AG04450 (cell line): ENCODE data around the gene AK9. TPM values are rescaled to one million over a fixed set of nuclear protein-coding genes. Genes with fewer than 3 reads are reported as not detected.

Source experiments
- CTCF ChIA-PET: fragments of 300-600, 350-600 bp; formaldehyde crosslinking; extraction: SDS; loops from one replicate; lab custom pipeline; 2022; ENCODE audit warnings: antibody characterized with exemption, inconsistent platforms; lab: Charles Lee
- POLR2A ChIA-PET: fragments of 350-600 bp; formaldehyde crosslinking; extraction: SDS; loops from one replicate; lab custom pipeline; 2021; ENCODE audit warnings: antibody characterized with exemption, inconsistent platforms; lab: Yijun Ruan, JAX
- DNase-seq: peaks from one replicate; pipeline ENCODE4 v3.0.0-alpha.2; 2011; ENCODE audit warnings: low read depth, low spot score
- H3K27ac ChIP-seq: one replicate; pipeline ENCODE4 v1.5.1; 2012; ENCODE audit warnings: low read depth, low read length, control low read depth
- H3K27me3 ChIP-seq: one replicate; pipeline ENCODE4 v1.6.0; 2012; ENCODE audit warnings: low read length; ENCODE audit not compliant: control insufficient read depth, insufficient read depth
- H3K4me3 ChIP-seq: 2 replicates; pipeline ENCODE4 v1.5.1; 2011; ENCODE audit warnings: mild to moderate bottlenecking, low read depth, low read length, control low read depth
- H3K9me3 ChIP-seq: 2 replicates; pipeline ENCODE4 v1.5.1; 2012; ENCODE audit warnings: low read length; ENCODE audit not compliant: control insufficient read depth, insufficient read depth
- polyA plus RNA-seq: library from polyadenylated mRNA; depleted of rRNA; stranded (reverse); fragments of >200 nt; gene quantifications from 2 replicates; pipeline ENCODE4 v1.2.3, GENCODE V29; 2011
- TF ChIP-seq, protein P1 (sequence below): IDR thresholded peaks from 2 replicates; pipeline ENCODE4 v1.5.1; 2011; ENCODE audit warnings: low read depth, low read length, control low read depth, inconsistent platforms

AK9 gene
- polyA plus RNA-seq, 1 experiment, result 3.6 TPM

DNA sequence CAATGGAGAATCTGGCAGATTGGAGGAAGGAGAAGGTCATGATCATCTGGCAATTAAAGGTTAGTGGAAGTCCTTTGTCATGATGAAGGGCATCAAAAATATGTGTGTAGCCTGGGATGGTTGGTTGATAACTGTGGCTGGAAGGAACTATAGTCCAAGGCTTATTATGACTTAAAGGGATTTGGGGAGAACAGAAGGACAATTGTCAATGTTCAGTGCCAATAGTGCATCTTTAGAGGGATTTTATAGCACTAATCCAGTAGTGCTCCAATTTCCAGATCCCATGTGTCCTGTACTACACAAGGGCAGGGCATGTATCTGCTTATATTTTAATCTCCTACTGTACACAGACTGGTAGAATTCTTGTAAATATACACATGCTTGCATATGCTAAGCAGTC, 203.0 kb downstream of the AK9 start:
- no peak for DNase-seq
- TF ChIP-seq, protein P1, sequence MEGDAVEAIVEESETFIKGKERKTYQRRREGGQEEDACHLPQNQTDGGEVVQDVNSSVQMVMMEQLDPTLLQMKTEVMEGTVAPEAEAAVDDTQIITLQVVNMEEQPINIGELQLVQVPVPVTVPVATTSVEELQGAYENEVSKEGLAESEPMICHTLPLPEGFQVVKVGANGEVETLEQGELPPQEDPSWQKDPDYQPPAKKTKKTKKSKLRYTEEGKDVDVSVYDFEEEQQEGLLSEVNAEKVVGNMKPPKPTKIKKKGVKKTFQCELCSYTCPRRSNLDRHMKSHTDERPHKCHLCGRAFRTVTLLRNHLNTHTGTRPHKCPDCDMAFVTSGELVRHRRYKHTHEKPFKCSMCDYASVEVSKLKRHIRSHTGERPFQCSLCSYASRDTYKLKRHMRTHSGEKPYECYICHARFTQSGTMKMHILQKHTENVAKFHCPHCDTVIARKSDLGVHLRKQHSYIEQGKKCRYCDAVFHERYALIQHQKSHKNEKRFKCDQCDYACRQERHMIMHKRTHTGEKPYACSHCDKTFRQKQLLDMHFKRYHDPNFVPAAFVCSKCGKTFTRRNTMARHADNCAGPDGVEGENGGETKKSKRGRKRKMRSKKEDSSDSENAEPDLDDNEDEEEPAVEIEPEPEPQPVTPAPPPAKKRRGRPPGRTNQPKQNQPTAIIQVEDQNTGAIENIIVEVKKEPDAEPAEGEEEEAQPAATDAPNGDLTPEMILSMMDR, result no peak
- no peak overlapping the region for H3K27ac ChIP-seq
- H3K4me3 ChIP-seq, result no peak overlapping the region
- CTCF ChIA-PET, result no interaction called here
- no peaks in the 10 kb centered on the region for H3K9me3 ChIP-seq
- H3K27me3 ChIP-seq, result peaks cover 15% of the 10 kb centered on the region
- POLR2A ChIA-PET, result no interaction called here

DNA sequence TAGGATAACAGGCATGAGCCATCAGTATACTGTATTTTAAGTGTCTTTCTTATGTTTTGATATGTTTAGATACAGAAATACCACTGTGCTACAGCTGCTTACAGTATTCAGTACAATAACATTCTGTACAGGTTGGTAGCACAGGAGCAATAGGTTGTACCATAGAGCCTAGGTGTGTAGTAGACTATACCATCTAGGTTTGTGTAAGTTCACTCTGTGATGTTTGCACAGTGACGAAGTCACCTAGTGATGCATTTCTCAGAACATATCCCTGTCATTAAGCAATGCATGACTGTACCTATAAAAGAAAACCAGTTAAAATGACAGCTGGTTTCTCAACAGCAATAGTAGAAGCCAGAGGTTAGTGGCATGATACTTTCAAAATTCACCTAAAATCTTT, 204.9 kb downstream of the AK9 start:
- Histone ChIP-seq H3K4me3 (no peak overlapping the region), H3K27me3 (peaks cover 12% of the 10 kb centered on the region), H3K9me3 (no peaks in the 10 kb centered on the region; the same call in 1 of the 2 replicates), H3K27ac (no peak overlapping the region)
- CTCF ChIA-PET, result interaction anchor here (0.9 kb wide), 1 partner anchor 553 kb away, joined by 3 read pairs; no protein-coding TSS in a partner anchor
- DNase-seq, result no peak
- POLR2A ChIA-PET, result no interaction called here
- TF ChIP-seq, protein P1, result no peak

DNA sequence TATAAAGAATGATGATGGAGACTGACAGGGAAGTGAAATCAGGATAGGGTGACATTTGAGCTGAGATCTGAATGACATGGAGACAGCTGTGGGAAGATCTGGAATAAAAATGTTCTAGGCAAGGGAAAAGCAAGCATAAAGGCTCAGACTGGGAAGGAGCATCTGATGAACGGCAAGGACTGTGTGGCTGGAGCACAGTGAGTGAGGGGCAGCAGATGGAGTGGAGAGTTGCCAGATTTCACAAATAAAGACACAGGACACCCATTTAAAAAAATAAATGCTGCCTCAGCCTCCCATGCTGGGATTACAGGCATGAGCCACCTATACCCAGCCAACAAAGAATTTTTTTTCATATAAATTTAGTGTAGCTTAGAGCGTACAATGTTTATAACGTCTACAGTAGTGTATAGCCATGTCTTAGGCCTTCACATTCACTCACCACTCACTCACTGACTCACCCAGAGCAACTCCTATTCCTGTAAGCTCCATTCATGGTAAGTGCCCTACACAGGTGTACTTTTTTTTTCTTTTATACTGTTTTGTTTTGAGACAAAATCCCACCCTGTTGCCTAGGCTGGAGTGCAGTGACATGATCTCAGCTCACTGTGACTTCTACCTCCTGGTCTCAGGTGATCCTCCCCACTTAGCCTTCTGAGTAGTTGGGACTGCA, 205.6 kb downstream of the AK9 start:
- Histone ChIP-seq H3K27me3 (peaks cover 9% of the 10 kb centered on the region), H3K27ac (no peak overlapping the region), H3K4me3 (no peak overlapping the region), H3K9me3 (no peaks in the 10 kb centered on the region; the same call in 1 of the 2 replicates)
- DNase-seq, result no peak
- ChIA-PET POLR2A (no interaction called here), CTCF (interaction anchor here (0.6 kb wide), 1 partner anchor 1122 kb away, joined by 4 read pairs; no protein-coding TSS in a partner anchor)
- TF ChIP-seq, protein P1, result no peak

DNA sequence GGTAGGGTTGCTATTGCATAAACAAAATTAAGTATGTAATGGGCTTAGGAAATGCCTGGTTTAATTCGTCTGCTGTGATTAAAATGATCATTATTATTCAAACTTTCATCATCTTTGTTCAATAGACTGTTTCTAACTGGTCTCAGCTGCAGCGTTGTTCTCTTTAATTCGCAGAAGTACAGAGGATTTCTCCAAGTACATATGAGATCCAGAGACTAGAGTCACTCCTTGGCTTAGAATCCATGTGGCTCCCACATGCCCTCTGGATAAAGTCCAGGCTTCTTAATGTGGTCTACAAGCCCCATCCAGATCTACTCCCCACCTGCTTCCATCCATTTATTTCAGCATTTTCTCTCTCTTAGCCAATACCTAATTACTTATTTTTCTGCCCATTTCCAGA, 206.9 kb downstream of the AK9 start:
- Histone ChIP-seq H3K27me3 (peaks cover 9% of the 10 kb centered on the region), H3K9me3 (no peaks in the 10 kb centered on the region; the same call in 1 of the 2 replicates), H3K27ac (no peak overlapping the region), H3K4me3 (no peak overlapping the region; the same call in 1 of the 2 replicates)
- DNase-seq, result no peak
- ChIA-PET CTCF (interaction anchor here (0.6 kb wide), 1 partner anchor 1434 kb away, joined by 4 read pairs; no protein-coding TSS in a partner anchor), POLR2A (no interaction called here)
- TF ChIP-seq, protein P1, result no peak

DNA sequence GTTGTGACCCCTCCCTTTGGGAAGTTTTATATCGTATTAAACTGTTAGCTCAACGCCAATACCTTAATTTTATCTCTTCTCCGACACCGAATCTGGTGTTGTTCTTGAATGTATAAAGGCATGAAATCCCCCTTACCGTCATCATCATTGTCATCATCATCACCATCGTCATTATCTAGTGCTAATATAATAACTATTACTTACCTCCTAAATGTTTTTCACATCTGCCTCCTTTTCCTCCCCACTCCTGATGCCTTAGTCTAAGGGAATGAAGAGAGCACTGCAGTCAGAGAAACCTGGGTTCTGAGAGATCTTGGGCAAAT, 207.3 kb downstream of the AK9 start:
- H3K4me3 ChIP-seq, result peak overlapping the region; percentile 63
- no peak for DNase-seq
- POLR2A ChIA-PET, result no interaction called here
- CTCF ChIA-PET, result no interaction called here
- no peaks in the 10 kb centered on the region; the same call in 1 of the 2 replicates for H3K9me3 ChIP-seq
- TF ChIP-seq, protein P1, result no peak
- no peak overlapping the region for H3K27ac ChIP-seq
- peaks cover 9% of the 10 kb centered on the region for H3K27me3 ChIP-seq
